ENCODE data around the gene DLL4. TPM values are rescaled to one million over a fixed set of nuclear protein-coding genes. Genes with fewer than 3 reads are reported as not detected.

The DLL4 gene
- total RNA-seq, 1 donor from 2014 or later = not detected

DNA sequence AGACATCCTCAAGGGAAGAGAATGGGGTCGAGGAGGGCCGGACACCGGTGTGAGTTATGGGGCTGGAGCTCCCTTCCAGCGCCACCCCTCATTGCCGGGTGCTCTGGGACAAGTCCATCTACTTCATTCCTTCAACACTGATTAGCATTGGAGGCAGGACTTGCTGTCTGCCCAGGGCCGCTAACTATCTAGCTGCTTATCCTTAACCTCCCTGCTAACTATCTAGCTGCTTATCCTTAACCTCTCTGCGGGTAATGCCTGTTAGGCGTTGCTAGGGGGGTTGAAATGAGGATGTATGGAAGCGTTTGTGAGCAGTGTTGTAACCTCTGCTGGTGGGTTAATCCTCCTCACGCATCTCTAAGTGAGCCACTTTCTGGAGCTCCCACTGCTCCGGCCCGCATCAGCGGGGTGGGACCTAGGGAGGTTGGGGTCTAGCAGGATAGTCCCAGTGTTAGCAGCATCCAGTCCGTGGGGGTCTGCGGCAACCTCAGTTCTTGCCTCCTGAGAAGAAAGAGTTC, 13.3 kb downstream of the DLL4 start:
- Mint-ChIP-seq H3K9me3 (no peaks in the 10 kb centered on the region), H3K36me3 (ENCODE audit: low read depth) (no peaks in the 10 kb centered on the region), H3K4me1 (peaks cover 34% of the 10 kb centered on the region), H3K27ac (no peak overlapping the region), H3K27me3 (peaks cover 6% of the 10 kb centered on the region), H3K4me3 (peak overlapping the region; percentile 73)
- POLR2A ChIA-PET = interaction anchor here (0.6 to 4.9 kb wide), 6 partner anchors 9 to 248 kb away, joined by 3 to 78 read pairs (median 7); partner anchors contain the start of genes CHAC1 and RAD51
- intact Hi-C loops (cut with micrococcal nuclease) = loop anchor here (1.0 to 5.0 kb wide), 2 partner anchors 11 to 70 kb away; partner anchors contain the start of gene CHAC1
- CTCF ChIA-PET = interaction anchor here (0.9 to 3.5 kb wide), 12 partner anchors 9 to 242 kb away, joined by 3 to 36 read pairs (median 5); partner anchors contain the start of gene CHAC1
- DNase-seq (no peak), ATAC-seq (ENCODE audit: low read depth) (no peak)
- TF ChIP-seq, protein P1, sequence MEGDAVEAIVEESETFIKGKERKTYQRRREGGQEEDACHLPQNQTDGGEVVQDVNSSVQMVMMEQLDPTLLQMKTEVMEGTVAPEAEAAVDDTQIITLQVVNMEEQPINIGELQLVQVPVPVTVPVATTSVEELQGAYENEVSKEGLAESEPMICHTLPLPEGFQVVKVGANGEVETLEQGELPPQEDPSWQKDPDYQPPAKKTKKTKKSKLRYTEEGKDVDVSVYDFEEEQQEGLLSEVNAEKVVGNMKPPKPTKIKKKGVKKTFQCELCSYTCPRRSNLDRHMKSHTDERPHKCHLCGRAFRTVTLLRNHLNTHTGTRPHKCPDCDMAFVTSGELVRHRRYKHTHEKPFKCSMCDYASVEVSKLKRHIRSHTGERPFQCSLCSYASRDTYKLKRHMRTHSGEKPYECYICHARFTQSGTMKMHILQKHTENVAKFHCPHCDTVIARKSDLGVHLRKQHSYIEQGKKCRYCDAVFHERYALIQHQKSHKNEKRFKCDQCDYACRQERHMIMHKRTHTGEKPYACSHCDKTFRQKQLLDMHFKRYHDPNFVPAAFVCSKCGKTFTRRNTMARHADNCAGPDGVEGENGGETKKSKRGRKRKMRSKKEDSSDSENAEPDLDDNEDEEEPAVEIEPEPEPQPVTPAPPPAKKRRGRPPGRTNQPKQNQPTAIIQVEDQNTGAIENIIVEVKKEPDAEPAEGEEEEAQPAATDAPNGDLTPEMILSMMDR (IDR thresholded peaks at IDR 0.05) = no peak

DNA sequence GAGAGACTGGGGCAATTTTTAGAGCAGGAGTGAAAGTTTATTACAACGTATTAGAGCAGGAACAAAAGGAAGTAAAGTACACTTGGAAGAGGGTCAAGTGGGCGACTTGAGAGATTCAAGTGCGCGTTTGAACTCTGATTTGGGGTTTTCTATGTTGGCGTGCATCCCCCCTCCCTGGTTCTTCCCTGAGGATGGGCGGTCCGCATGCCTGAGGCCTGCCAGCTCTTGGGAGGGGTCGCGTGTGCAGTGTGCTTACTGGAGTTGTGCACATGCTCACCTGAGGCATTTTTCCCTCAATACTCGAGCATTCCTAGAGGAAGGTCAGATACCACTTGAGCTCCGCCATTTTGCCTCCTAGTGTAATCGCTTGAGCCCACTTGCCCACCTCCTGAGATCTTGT, 13.7 kb downstream of the DLL4 start:
- CTCF ChIA-PET = interaction anchor here (0.9 to 3.5 kb wide), 5 partner anchors 8 to 69 kb away, joined by 5 to 36 read pairs (median 16); partner anchors contain the start of gene CHAC1
- Mint-ChIP-seq H3K27me3 (peaks cover 7% of the 10 kb centered on the region), H3K4me1 (peaks cover 34% of the 10 kb centered on the region), H3K36me3 (ENCODE audit: low read depth) (no peaks in the 10 kb centered on the region), H3K9me3 (no peaks in the 10 kb centered on the region), H3K27ac (no peak overlapping the region), H3K4me3 (peak overlapping the region; percentile 73)
- POLR2A ChIA-PET = interaction anchor here (0.6 to 4.9 kb wide), 5 partner anchors 10 to 248 kb away, joined by 3 to 78 read pairs (median 6); partner anchors contain the start of genes CHAC1 and RAD51
- intact Hi-C loops (cut with micrococcal nuclease) = loop anchor here (1.0 to 5.0 kb wide), 2 partner anchors 10 to 69 kb away; partner anchors contain the start of gene CHAC1
- DNase-seq = no peak
- TF ChIP-seq, protein P1 (IDR thresholded peaks at IDR 0.05) = no peak
- ATAC-seq (ENCODE audit: low read depth) = no peak

DNA sequence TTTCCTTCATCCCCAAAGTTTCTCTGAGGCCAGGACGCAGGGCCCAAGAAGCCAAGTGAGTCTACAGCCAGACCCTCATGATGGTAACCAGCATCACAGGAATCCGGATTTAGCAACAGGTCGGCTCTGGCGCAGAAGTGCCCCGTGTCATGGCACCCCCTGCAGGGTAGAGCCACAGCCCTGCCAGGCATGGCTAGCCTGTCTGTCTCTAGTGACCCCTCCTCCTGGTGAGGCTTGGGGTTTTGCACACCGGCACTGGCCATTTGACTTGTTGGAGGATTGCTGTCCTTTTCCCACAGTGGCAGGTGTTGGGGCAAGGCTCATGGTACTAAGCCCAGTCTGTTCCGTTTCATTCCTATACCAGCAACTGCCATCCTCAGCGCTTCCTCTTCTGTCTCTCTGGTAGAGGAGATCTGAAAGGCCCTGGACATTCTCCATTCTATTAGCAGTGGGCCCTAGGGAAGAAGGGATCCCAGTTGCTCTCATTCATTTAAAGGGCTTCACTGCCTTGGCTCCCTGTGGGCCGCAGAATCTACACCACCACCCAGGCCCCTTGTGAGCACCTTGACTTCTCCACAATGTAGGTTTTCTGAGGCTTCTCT, 14.7 kb downstream of the DLL4 start:
- no peak overlapping the region for H3K27ac Mint-ChIP-seq

GRCh38 chr15:40944510-40945296, 15.6 kb downstream of the DLL4 start:
- H3K27ac Mint-ChIP-seq = no peak overlapping the region
- H3K4me3 Mint-ChIP-seq = no peak overlapping the region
- DNase-seq (no peak), ATAC-seq (ENCODE audit: low read depth) (no peak)
- H3K27me3 Mint-ChIP-seq = peaks cover 12% of the 10 kb centered on the region
- peaks cover 33% of the 10 kb centered on the region for H3K4me1 Mint-ChIP-seq
- H3K9me3 Mint-ChIP-seq = no peaks in the 10 kb centered on the region
- TF ChIP-seq, protein P1 (IDR thresholded peaks at IDR 0.05) = no peak
- no peaks in the 10 kb centered on the region for H3K36me3 Mint-ChIP-seq (ENCODE audit: low read depth)
- CTCF ChIA-PET = interaction anchor here (0.9 to 1.8 kb wide), 2 partner anchors 8 to 41 kb away, joined by 3 to 4 read pairs; partner anchors contain the start of gene CHAC1
- POLR2A ChIA-PET = interaction anchor here (4.9 kb wide), 1 partner anchor 8 kb away, joined by 78 read pairs; the partner anchor contains the start of gene CHAC1
- intact Hi-C loops (cut with micrococcal nuclease) = loop anchor here (5.0 kb wide), 1 partner anchor 68 kb away; no protein-coding TSS in a partner anchor

More for the DNA sequence above, 14.7 kb downstream of the DLL4 start:
- H3K27me3 Mint-ChIP-seq = peaks cover 7% of the 10 kb centered on the region
- ATAC-seq (ENCODE audit: low read depth) (no peak), DNase-seq (no peak)
- H3K4me3 Mint-ChIP-seq = no peak overlapping the region
- TF ChIP-seq, protein P1 (IDR thresholded peaks at IDR 0.05) = no peak
- intact Hi-C loops (cut with micrococcal nuclease) = loop anchor here (5.0 kb wide), 1 partner anchor 68 kb away; no protein-coding TSS in a partner anchor
- peaks cover 34% of the 10 kb centered on the region for H3K4me1 Mint-ChIP-seq
- H3K36me3 Mint-ChIP-seq (ENCODE audit: low read depth) = no peaks in the 10 kb centered on the region
- no peaks in the 10 kb centered on the region for H3K9me3 Mint-ChIP-seq
- POLR2A ChIA-PET = interaction anchor here (4.9 kb wide), 1 partner anchor 9 kb away, joined by 78 read pairs; the partner anchor contains the start of gene CHAC1
- CTCF ChIA-PET = interaction anchor here (0.9 kb wide), 1 partner anchor 9 kb away, joined by 3 read pairs; the partner anchor contains the start of gene CHAC1
